ENCODE measurements around the gene CAMK2D. TPM values are rescaled to one million over a fixed set of nuclear protein-coding genes. Genes with fewer than 3 reads are reported as not detected.

Gene CAMK2D
- total RNA-seq, 1 donor from 2014 or later: 50.3 TPM

- no peak for DNase-seq (ENCODE audit: extremely low spot score in 2 of 2)
- Histone ChIP-seq H3K27me3 (no peaks in the 10 kb centered on the region), H3K9me3 (no peaks in the 10 kb centered on the region), H3K36me3 (no peaks in the 10 kb centered on the region), H3K27ac (no peak overlapping the region), H3K4me3 (no peak overlapping the region), H3K4me1 (peaks cover 18% of the 10 kb centered on the region)
- no peak for TF ChIP-seq POLR2AphosphoS5 (IDR thresholded peaks at IDR 0.05; ENCODE audit: insufficient read depth in 1 of 2, low read depth in 1 of 2)
- TF ChIP-seq POLR2A (IDR thresholded peaks at IDR 0.05): no peak
- no peak for TF ChIP-seq CTCF (IDR thresholded peaks at IDR 0.05)
- intact Hi-C loops (cut with DNase I): no loop called here
Observed at GRCh38 chr4:113739197-113739596, 22.3 kb downstream of the CAMK2D start.

DNA sequence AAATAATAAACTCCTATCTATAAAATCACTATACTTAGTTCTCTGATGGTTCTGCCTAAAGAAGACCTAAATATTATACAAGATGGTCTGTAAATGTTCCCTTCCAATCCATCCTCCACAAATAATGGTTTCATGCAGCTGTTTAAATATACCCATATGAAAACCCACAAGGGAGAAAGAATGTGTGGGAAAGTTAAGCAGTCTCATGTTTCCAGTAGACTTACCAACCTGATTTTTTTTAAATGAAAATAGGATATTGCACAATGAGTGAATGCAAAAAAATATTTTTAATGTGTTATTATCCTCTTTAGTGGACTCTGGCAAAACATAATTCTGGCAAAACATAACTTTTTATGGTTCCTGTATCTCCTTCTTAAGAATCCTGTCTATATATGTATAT, 23.3 kb downstream of the CAMK2D start:
- H3K9me3 ChIP-seq: no peaks in the 10 kb centered on the region
- no peaks in the 10 kb centered on the region for H3K36me3 ChIP-seq
- DNase-seq (ENCODE audit: extremely low spot score in 2 of 2): no peak
- intact Hi-C loops (cut with DNase I): no loop called here
- H3K27me3 ChIP-seq: no peaks in the 10 kb centered on the region
- no peak overlapping the region for H3K4me3 ChIP-seq
- no peak overlapping the region for H3K27ac ChIP-seq
- peaks cover 14% of the 10 kb centered on the region for H3K4me1 ChIP-seq
- TF ChIP-seq CTCF (IDR thresholded peaks at IDR 0.05) (no peak), POLR2A (IDR thresholded peaks at IDR 0.05) (no peak), POLR2AphosphoS5 (IDR thresholded peaks at IDR 0.05; ENCODE audit: insufficient read depth in 1 of 2, low read depth in 1 of 2) (no peak)

GRCh38 chr4:113733685-113734084, 27.9 kb downstream of the CAMK2D start:
- TF ChIP-seq POLR2A (IDR thresholded peaks at IDR 0.05): no peak
- TF ChIP-seq POLR2AphosphoS5 (IDR thresholded peaks at IDR 0.05; ENCODE audit: insufficient read depth in 1 of 2, low read depth in 1 of 2): no peak

DNA sequence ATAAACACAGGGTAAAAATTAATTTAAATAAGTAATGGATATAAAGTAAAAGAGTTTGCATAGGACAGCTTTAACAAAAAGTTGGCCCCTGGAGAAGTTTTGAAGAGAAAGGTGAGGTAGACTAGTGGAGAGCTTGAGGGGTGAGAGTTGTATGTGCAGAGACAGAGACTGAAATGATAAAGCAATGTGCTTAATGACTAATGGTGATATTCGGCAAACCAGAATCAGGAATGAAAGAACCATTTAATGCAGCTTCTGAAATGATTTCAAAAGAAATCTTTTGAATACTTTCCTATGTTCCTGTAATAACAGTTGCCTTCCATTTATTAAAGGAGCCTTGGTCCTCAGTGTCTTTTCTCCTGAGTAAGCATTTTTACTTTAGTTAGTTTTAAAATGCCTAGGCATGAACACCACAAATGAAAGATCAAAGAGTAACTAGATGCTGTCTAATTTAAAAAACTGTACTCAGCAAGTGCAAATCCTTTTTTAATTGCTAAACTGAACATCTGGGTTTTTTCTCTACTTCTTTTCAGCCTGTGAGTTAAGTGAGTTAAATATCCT, 28.5 kb downstream of the CAMK2D start:
- intact Hi-C loops (cut with DNase I): no loop called here
- no peak overlapping the region for H3K4me3 ChIP-seq

More at GRCh38 chr4:113733685-113734084, 27.9 kb downstream of the CAMK2D start:
- DNase-seq (ENCODE audit: extremely low spot score in 2 of 2): no peak
- peaks cover 10% of the 10 kb centered on the region for H3K4me1 ChIP-seq
- intact Hi-C loops (cut with DNase I): no loop called here
- no peak overlapping the region for H3K4me3 ChIP-seq
- peaks cover 0 to 5% of the 10 kb centered on the region in 2 donors for H3K36me3 ChIP-seq
- H3K9me3 ChIP-seq: no peaks in the 10 kb centered on the region
- no peak overlapping the region for H3K27ac ChIP-seq
- no peaks in the 10 kb centered on the region for H3K27me3 ChIP-seq

DNA sequence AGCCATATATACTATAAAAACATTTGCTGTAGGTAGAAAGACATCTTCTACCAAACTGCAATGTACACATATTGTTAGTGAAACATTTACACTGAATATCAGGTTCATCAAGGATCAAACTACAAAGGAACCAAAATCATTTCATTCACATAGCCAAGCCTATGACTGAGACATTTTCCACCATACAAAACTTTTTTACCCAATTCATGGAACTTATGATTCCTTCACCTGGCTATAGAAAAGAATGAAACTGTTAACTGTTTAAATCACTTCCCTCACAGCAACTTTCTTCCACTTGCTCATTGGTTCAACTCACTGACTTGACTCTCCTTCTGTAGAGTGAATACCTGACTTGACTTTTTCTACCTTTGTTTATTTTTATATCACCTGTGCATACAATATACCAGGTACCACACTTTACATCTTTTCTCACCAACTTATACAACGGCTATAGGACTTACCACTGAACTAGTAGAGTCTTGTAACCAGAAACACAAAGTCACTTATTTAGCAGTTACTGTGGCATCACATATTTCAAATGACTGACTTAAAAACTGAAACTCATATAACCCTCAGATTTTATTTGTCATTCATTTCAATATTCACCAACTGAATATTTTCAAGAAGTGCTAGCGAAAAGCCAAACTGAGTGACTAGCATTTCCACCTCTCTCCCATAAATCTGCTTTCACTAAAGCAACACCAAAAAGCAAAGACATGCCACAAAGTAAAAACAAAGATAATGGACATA, 30.9 kb downstream of the CAMK2D start:
- no peak overlapping the region for H3K4me3 ChIP-seq
- TF ChIP-seq CTCF (IDR thresholded peaks at IDR 0.05) (no peak), POLR2AphosphoS5 (IDR thresholded peaks at IDR 0.05; ENCODE audit: insufficient read depth in 1 of 2, low read depth in 1 of 2) (no peak)
- DNase-seq (ENCODE audit: extremely low spot score in 2 of 2): no peak
- intact Hi-C loops (cut with DNase I): no loop called here
- no peak overlapping the region for H3K27ac ChIP-seq
- H3K9me3 ChIP-seq: no peaks in the 10 kb centered on the region
- H3K36me3 ChIP-seq: peaks cover 0 to 5% of the 10 kb centered on the region in 2 donors
- H3K4me1 ChIP-seq: peaks cover 18% of the 10 kb centered on the region
- no peaks in the 10 kb centered on the region for H3K27me3 ChIP-seq

More for the DNA sequence above, 28.5 kb downstream of the CAMK2D start:
- TF ChIP-seq CTCF (IDR thresholded peaks at IDR 0.05) (no peak), POLR2A (IDR thresholded peaks at IDR 0.05) (no peak), POLR2AphosphoS5 (IDR thresholded peaks at IDR 0.05; ENCODE audit: insufficient read depth in 1 of 2, low read depth in 1 of 2) (no peak)
- no peaks in the 10 kb centered on the region for H3K27me3 ChIP-seq
- H3K27ac ChIP-seq: no peak overlapping the region
- no peaks in the 10 kb centered on the region for H3K9me3 ChIP-seq
- peaks cover 8% of the 10 kb centered on the region for H3K4me1 ChIP-seq
- peaks cover 0 to 5% of the 10 kb centered on the region in 2 donors for H3K36me3 ChIP-seq
- no peak for DNase-seq (ENCODE audit: extremely low spot score in 2 of 2)
